BE2C (cell line): ENCODE results near the gene CDC42EP4.

Experiments
- DNase-seq: peaks from one replicate; pipeline ENCODE4 v3.0.0-alpha.2; 2020
- H3K27me3 ChIP-seq: fragments of 250-450 bp; sonication (Bioruptor Pico); 2 replicates; pipeline ENCODE4 v1.5.1; 2020; ENCODE audit warnings: mild to moderate bottlenecking
- H3K36me3 ChIP-seq: fragments of 250-450 bp; sonication (Bioruptor Pico); 2 replicates; pipeline ENCODE4 v1.5.1; 2020; ENCODE audit warnings: mild to moderate bottlenecking
- H3K4me1 ChIP-seq: fragments of 250-450 bp; sonication (Bioruptor Pico); 2 replicates; pipeline ENCODE4 v1.5.1; 2020
- H3K4me3 ChIP-seq: 2 replicates; pipeline ENCODE4 v1.5.1; 2011; ENCODE audit warnings: low read depth, low read length
- H3K9me3 ChIP-seq: fragments of 250-450 bp; sonication (Bioruptor Pico); 2 replicates; pipeline ENCODE4 v1.5.1; 2020
- CTCF ChIP-seq: IDR thresholded peaks from 2 replicates; pipeline ENCODE4 v1.5.1; 2012; ENCODE audit warnings: mild to moderate bottlenecking, low read depth, low read length

CDC42EP4 gene

GRCh38 chr17:73343739-73344454 lies 32.1 kb upstream of the CDC42EP4 start:
- peak; percentile 48 for DNase-seq
- Histone ChIP-seq H3K4me1 (peaks cover 28% of the 10 kb centered on the region), H3K36me3 (no peaks in the 10 kb centered on the region), H3K9me3 (no peaks in the 10 kb centered on the region), H3K27me3 (no peaks in the 10 kb centered on the region), H3K4me3 (peak overlapping the region; percentile 29; the same call in 1 of the 2 replicates)
- no peak for TF ChIP-seq CTCF

DNA sequence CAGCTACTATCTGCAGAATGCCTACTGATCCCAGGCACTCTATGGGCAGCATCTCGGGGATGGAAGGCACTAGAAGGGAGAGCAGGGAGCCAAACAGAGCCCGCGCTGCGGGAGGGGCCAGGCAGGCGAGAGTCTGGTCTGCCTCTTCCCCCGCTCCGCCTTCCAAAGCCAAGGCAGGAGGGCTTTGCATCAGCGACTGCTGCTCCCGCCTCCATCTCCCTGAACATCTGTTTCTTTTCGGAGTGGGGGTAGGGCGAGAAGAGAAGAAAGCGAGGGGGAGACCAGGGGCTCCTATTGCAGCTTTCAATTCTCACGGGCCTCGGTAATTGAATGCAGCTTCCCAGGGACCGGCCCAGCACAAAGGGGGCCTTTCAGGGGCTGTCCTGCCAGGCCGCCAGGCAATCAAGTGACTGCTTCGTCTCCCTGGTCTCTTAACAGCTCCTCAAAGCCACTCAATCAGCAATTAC lies 31.4 kb upstream of the CDC42EP4 start:
- Histone ChIP-seq H3K4me3 (peak overlapping the region; percentile 29; the same call in 1 of the 2 replicates), H3K36me3 (no peaks in the 10 kb centered on the region), H3K4me1 (peaks cover 28% of the 10 kb centered on the region), H3K9me3 (no peaks in the 10 kb centered on the region), H3K27me3 (no peaks in the 10 kb centered on the region)
- no peak for TF ChIP-seq CTCF
- peak; percentile 92 for DNase-seq

DNA sequence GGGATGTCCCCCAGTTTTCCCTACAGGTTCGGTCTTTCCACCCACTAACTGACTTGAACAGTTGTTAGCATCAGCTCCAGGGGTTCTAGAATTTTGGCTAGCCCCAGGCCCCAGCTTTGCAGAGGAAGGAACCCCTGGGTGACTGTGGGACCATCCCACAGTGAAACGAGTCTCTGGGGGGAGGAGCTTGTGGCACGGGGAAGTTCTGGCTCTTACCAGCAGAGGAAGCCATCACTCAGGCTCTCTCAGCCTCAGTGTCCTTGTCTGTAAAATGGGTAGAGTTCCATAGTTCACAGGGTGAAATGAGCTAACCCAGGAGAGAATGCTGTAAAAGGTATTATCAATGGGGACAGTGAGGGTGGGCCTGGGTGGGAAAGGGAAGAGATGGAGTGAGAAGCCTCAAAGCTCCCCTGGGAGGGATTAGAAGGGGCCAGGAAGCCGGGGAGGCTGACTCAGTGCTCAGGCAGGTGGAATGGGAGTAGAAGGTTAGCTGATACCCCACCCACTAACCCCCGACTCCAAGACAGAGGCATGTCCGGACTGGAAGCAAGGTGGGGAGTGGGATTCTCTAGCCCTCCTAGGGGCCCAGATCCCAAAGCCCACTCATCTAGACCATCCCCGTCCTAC lies 30.9 kb upstream of the CDC42EP4 start:
- no peak for DNase-seq
- Histone ChIP-seq H3K4me1 (peaks cover 28% of the 10 kb centered on the region), H3K9me3 (no peaks in the 10 kb centered on the region), H3K4me3 (peak overlapping the region; percentile 5; the same call in 1 of the 2 replicates), H3K27me3 (no peaks in the 10 kb centered on the region), H3K36me3 (no peaks in the 10 kb centered on the region)
- TF ChIP-seq CTCF: no peak

DNA sequence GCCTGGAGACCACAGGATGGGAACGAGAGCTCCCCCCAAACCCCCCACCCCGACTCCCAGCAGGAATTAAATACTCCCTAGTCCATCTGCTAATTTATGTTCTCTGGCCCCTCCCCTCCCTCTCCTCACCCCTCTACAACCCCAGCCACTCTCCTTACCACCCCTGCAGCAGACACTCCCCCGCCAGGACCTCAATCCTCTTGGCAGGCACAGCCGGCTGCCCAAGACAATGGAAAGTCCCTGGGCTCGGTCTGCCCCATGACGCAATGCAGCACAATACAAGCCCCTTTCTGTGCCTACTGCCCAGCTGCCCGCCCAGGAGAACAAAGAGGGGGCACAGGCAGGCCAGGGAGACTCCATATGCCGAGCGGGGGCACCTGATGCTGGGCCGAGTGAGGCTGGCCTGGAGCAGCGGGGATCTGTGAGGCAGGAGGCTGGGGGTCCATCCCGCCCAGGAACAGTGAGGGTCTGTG lies 30.3 kb upstream of the CDC42EP4 start:
- H3K36me3 ChIP-seq: no peaks in the 10 kb centered on the region
- DNase-seq: peak; percentile 77
- no peaks in the 10 kb centered on the region for H3K9me3 ChIP-seq
- TF ChIP-seq CTCF: no peak
- no peaks in the 10 kb centered on the region for H3K27me3 ChIP-seq
- H3K4me1 ChIP-seq: peaks cover 28% of the 10 kb centered on the region
- H3K4me3 ChIP-seq: no peak overlapping the region

DNA sequence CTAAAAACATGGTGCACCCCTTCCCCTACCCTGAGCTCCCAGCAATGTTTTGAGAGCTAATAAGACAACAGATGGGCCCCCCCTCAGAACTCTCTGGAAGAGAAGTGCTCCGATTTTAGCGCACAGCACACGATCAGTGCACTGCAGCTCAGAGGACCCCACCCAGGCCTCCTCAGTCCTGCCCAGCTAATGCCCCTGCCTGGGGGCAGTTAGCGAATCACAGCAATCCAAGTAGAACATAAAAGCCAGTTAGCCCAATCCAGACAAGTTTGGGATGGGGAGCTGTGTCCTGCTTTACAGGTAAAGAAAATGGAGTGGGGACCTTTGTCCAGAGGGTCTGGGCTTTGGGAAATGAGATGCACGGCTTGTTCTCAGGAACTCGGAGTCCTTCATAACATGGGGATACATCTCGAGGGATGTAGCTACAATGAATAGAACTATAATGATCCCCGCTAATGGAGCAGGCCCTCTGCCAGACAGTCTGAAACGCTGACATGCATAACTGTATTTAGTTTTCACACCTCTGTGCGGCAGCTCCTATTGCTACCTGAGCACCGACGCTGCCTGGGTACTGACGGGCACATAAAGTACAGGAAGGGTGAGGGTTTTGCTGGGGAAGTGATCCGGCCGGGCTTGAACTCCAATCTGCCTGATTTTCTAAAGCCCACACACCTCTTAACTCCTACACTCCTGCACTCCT lies 29.7 kb upstream of the CDC42EP4 start:
- H3K4me1 ChIP-seq: peaks cover 31% of the 10 kb centered on the region
- H3K36me3 ChIP-seq: no peaks in the 10 kb centered on the region
- no peak for DNase-seq
- no peaks in the 10 kb centered on the region for H3K9me3 ChIP-seq
- H3K27me3 ChIP-seq: no peaks in the 10 kb centered on the region
- TF ChIP-seq CTCF: no peak
- H3K4me3 ChIP-seq: no peak overlapping the region
